Testis (tissue), 2 donors: ENCODE data around the gene ZNF213.

Experiments used
- CTCF ChIP-seq, 3 experiments: fragments of 450-650 bp in 2 of 3; fragments of 200-600 bp in 1 of 3; sonication (generic) in 1 of 3; IDR thresholded peaks; one replicate each; pipeline ENCODE4 v1.5.1; 2016 to 2019; ENCODE audit warnings: antibody characterized with exemption in 3 of 3, mild to moderate bottlenecking in 2 of 3, moderate library complexity in 1 of 3
- POLR2A ChIP-seq: fragments of 450-650 bp; IDR thresholded peaks from one replicate; pipeline ENCODE4 v1.6.1; 2017; ENCODE audit warnings: antibody characterized with exemption, mild to moderate bottlenecking, moderate library complexity

- TF ChIP-seq CTCF (IDR thresholded peaks at IDR 0.05): no peak
- no peak for TF ChIP-seq POLR2A
Measured at GRCh38 chr16:3147757-3148104, 12.9 kb downstream of the ZNF213 start.
